ENCODE data around the gene SOSTDC1.
"Not testable (repeated sequence)": the region's sequence is repeated elsewhere in the genome, so short reads cannot be mapped to it uniquely, and the experiment has no call there.

The SOSTDC1 gene

DNA sequence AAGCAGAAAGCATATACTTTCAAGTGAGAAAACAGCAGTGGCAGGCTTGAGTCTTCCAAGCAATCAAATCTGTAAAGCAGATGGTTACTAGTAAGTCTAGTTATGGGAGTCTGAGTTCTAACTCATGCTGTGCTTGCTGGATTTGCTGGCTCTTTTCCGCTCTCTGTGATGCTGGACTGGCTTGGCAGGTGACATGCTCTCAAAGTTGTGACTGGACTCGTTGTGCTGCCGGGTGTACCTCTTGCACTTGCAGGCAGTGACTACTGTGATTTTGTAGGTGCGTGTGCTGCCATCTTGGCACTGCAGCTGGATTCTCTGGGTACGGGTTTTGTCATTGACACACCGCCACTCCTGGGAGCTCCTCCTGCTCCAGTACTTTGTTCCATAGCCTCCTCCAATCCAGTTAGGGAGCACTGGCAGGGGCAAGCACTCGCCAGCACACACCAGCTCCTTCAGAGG lies 3.1 kb downstream of the SOSTDC1 start:
- DNase-seq (ENCODE audit: low read depth), result no peak

DNA sequence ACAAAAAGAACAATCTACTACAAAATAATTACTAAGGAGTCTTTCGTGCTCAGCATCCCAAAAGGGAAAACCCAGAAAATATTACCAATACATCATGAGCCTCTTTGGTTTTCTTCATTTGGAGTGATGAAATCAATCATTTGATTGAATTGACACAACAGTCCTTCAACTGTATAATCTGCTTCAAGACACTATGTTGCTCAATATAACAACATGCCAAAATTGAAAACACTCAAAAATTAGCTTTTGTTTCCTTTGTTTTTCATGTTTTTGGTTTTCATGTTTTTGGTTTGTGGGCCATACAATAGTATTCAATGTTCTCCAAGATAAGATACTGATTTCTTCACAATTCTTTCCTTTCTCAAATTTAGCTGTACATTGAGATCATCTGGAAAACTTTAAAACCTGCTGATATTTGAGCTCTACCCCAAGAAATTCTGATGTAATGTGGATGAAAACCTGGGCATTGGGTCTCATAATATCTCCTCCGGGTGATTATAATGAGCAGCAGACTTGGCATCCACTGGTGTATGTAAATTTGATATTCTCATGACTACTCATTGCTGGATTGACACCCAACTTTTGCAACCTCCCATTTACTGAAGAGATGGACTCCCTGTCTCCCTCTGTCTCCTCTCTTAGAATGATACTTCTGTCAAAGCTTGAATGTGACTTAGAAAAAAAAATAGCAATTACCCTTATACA lies 4.6 kb downstream of the SOSTDC1 start:
- no peak for DNase-seq (ENCODE audit: low read depth)

DNA sequence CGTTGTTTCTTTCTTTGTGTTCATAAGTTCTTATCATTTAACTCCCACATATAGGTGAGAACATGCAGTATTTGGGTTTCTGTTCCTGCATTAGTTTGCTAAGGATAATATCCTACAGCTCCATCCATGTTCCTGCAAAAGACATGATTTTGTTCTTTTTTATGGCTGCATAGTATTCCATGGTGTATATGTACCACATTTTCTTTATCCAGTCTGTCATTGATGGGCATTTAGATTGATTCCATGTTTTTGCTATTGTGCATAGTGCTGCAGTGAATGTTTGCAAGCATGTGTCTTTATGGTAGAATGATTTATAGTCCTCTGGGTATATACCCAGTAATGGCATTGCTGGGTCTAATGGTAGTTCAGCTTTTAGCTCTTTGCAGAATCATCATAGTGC lies 9.2 kb downstream of the SOSTDC1 start:
- DNase-seq (ENCODE audit: low read depth), result not testable (repeated sequence)

DNA sequence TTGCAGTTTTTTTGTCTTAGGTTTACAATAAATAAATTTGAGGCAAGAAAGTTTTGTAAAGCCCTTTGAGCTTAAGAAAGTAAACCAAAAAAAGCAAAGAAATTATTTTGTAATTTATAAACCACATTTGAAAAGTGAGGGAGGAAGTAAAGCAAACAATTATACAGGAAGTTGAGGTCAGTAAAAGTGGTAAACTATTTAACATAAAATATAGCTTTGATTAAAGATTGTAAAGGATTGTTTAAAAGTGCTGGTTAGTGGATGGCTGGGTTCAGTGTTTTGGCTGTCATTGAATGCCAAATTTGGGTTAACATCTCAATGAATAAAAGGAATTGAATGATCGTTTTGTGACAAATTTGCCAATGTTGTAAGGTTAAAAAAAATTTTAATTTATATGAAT lies 9.9 kb downstream of the SOSTDC1 start:
- DNase-seq (ENCODE audit: low read depth), result no peak

DNA sequence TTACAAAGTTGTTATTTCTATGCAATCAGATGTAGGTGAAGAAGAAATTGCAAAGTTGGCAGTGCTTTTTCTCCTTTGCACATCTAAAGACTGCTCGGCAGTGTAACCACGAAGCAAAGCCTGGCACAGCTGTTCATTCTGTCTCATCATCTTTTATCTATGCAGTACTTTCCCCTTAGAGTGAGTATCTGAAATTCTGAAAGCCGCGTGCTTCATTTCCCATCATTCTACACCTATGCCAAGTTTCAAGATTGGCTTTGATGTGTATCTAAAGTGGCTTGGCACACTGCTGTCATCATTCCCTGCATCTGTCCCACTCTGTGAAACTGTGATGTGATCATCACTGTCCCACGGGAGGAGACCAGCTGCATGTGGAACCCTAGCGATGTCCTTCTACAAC lies 15.2 kb downstream of the SOSTDC1 start:
- DNase-seq (ENCODE audit: low read depth), result no peak

DNA sequence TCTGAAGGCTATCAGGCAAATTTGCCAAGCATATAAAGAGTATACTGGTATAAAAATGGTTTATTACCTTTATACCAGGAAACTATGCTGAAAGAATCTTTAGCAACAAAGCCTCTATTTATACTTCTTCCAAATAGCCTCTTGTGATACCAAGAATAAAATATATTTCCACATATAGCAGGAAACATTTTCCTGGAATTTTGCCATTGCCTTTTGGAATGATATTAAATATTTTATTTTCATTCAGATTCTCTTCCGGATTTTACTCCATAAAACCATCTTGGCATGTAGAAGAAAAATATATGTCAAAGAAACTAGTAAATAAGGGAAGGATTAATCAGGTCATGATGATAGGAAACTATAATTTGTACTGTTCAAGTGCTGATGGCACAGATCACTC lies 17.7 kb downstream of the SOSTDC1 start:
- no peak for DNase-seq (ENCODE audit: low read depth)

DNA sequence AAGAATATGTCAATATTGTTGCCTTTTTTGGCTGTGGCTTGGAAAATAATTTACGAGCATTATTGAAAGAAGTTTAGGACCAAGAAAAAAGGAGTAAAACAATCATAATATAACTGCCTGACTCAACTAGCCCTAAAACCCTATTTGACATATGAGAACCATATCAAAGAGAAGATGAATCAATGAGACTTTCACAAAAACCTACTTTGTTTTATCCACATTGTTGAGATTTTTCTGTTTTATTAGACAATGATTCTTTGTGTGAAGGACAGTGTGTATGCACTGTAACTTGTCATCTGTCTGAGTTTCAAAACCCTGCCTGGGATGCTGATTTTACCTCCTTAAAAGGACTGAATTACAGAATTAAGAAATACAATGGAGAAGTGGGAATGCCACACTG lies 19.0 kb downstream of the SOSTDC1 start:
- DNase-seq (ENCODE audit: low read depth), result no peak

DNA sequence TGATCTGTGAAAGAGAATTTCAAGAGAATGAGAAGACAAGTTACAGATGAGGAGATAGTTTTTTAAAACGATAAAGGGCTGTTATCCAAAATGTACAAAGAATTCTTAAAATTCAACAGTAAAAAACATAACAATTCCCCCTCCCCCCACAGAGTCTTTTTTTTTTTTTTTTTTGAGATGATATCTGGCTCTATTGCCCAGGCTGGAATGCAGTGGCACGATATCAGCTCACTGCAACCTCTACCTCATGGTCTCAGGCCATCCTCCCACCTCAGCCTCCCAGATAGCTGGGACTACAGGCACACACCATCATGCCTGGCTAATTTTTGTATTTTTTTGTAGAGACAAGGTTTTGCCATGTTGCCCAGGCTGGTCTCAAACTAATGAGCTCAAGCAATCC lies 21.7 kb downstream of the SOSTDC1 start:
- DNase-seq (ENCODE audit: low read depth), result not testable (repeated sequence)

DNA sequence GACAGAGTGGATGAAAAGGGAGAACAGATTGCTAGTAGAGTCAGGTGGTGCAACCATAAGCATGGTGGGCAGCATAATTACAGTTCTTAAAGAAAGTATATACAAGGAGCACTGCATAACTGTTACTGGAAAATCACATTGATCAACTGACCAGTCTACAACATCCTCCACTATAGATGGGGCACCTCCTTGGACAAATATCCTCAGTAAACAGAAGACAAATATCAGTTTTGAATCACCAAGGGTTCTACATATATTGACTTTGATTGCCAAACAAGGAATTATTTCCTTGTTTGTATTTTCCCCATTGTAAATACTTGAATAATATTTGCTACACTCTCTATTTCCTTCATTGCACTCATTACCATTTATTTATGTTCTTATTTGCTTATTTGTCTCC lies 26.6 kb downstream of the SOSTDC1 start:
- no peak for DNase-seq (ENCODE audit: low read depth)

DNA sequence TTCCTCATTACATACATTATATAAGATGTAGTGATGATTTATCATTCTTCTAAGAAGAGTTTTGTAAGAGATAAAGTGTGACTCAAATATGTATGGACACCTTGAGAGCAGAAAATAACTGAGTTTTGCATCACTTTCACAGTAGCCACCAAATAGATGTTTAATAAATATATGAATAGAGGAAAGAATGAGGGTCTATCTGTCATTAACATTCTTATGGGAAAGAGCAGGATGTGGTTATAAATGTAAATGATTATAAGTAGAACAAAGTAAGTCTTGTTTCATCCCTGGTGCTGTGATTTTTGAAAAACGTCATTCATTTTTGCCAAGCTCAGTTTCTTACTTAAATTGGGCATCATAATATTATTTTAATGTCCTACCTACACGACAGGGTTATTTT lies 29.2 kb downstream of the SOSTDC1 start:
- DNase-seq (ENCODE audit: low read depth), result no peak

DNA sequence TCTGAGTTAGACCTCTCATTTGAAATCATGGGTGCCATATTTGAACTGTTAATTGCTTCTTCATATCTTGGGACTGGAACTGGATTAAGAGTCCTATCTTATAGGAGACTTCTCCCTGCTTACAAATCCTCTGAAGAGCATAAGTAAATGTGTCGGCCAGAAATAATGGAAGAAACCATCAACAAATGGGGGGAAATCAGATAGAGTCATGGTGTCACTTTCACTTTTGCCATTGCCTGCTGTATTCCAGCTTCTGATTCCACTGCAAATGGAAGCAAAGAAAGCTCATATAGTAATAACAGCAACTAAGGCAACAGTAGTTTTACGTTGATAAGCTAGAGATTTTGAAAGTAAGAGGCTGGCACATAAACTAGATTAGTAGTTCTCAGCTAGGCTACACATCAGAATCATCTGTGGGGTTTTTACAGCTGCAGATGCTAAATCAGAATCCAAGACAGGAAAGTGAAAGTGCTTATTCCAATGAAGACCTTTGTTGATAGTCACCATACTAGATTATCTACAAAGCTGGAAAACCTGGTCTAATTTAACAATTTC lies 31.9 kb downstream of the SOSTDC1 start:
- no peak for DNase-seq (ENCODE audit: low read depth)

DNA sequence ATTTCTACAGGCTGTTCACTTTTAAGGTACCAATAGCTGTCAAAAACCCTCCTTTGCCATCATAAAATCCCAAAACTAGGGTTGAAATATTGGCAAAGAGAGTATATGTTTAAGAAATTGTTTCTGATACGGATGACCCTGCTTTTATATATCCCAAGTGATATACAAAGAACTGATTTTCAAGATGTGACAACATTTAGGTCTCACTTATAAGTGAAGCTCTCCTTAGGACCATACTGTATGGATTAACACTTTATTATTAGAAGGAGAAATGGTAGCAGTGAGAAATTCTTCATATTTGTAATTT lies 33.2 kb downstream of the SOSTDC1 start:
- no peak for DNase-seq (ENCODE audit: low read depth)

DNA sequence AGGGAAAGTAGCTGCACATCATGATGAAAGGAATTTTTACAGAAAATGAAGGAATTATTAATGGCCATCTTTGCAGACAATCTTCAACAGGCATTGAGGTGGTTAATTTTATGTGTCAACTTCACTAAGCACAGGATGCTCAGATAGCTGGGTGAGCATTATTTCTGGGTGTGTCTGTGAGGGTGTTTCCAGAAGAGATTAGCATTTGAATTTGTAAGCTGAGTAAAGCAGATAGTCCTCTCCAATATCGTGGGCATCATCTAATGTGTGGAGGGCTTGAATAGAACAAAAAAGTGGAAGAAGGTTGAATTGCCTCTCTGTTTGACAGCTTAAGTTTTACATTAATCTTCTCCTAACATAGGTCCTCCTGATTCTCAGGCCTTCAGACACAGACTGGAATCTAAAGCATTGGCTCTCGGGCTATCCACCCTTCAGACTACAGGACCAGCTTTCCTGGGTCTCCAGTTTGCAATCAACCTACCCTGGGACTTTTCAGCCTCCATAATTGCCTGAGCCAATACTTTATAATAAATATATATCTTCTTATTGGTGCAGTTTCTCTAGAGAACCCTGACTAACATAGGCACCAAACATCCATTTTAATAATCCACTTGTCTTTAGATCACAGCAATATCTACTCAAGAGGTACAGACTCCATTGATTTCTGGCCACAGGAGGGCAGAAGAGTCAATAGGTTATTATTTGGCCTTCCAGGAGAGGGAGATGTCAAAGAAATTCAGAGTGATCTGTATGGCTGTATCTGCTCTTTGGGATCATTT lies 33.7 kb downstream of the SOSTDC1 start:
- no peak for DNase-seq (ENCODE audit: low read depth)

DNA sequence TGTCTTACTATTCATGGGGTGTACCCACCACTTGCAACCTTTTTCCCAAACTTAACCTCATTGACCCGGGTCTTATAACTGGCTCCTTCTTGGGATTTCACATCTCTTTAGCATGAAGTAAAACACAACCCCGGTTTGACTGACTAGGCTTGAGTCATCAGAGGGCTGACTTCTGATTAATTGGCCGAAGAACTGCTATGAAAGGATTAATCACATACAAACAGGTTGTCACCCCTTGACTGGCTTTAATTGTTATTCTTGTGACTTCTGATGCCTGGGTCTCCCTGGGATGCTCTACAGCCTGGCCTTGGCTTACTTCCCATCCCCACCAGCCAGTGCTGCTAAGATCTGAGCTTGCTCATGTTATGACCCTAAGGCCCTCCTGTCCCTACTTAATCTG lies 35.4 kb downstream of the SOSTDC1 start:
- no peak for DNase-seq (ENCODE audit: low read depth)

DNA sequence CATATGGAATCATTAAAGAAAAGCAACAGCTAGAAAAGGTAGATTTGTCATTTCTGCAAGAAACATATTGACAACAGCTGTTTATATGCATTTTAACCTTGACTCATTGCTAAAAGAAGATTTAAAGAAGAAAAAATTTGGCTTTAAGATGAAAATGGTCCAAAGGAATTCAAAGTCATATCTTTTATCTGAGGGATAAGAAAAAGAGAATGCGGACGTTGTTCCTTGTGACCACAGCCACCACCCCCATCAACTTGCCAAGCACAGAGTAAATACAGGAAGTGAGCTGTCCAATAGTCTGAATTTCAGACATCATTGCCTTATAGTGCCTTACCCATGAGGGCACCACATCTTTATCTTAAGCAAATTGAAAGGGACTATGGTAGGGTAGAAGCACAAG lies 36.9 kb downstream of the SOSTDC1 start:
- no peak for DNase-seq (ENCODE audit: low read depth)

DNA sequence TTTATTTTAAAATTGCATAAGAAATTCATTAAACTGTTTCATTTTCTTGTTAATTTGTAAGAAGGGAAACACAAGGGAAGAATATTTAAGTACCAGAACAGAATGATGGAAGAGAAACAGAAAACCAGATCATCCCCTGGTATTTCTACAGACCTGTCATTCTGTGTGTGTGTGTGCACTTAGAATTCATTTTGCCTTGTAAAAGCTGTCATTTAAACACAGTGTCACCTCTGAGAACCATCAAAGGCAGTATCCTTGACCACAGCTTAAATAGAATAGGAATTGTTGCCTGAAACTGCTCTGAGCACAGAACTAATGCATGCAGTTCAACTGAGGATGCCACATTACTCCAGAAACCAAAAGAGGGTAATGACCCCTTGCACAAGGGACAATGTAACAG lies 37.4 kb downstream of the SOSTDC1 start:
- DNase-seq (ENCODE audit: low read depth), result no peak

DNA sequence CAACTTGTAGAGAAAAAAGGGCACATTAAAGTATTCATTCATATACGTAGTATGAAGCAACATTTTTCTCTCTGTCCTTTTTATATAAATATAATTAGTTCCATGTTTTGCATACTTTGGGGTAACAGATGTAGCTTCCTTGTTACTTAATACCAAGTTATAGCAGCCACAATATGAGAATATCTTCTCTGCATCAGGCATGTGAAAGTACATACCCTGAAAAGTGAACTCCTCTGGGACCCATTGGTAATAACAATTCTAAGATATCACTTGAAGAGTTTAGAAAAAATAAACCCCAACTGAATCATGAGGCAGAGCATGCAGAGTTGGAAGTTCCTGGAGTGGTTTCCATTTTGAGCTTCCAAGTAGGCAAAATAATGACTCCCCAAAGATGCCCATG lies 41.8 kb downstream of the SOSTDC1 start:
- DNase-seq (ENCODE audit: low read depth), result no peak

DNA sequence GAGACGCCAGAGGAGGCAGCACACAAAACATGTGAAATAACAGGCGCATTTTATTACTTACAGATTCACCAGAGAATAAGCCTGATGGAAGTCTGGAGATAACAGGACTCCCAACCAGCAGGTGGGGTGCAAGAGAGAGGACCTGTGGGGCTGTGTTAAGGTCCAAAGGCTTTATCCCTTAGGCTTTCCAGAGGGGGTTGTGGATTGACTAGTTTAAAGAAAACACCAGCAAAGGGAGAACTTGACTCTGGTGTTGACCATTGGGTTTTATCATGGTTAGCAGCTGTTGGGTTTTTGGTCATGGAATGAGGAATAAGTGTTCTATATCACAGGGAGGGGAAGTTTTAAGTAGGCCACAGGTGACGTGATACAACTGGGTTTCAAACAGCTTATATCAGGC lies 42.6 kb downstream of the SOSTDC1 start:
- no peak for DNase-seq (ENCODE audit: low read depth)

DNA sequence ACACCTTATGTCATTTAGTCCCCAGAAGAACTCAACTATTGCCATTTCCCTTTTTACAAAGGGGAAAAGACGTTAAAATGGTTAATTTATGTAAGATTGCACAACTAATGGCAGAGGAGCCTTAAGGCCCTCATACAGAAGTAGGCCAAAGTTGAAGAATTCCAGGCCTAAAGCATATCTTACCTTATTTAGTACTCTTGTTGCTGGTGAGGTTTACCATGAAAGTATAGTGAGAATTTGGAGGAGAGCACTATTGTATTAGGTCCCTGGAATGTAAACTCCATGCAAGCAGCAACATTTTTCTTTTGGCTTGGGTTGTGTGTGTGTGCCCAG lies 43.5 kb downstream of the SOSTDC1 start:
- no peak for DNase-seq (ENCODE audit: low read depth)

DNA sequence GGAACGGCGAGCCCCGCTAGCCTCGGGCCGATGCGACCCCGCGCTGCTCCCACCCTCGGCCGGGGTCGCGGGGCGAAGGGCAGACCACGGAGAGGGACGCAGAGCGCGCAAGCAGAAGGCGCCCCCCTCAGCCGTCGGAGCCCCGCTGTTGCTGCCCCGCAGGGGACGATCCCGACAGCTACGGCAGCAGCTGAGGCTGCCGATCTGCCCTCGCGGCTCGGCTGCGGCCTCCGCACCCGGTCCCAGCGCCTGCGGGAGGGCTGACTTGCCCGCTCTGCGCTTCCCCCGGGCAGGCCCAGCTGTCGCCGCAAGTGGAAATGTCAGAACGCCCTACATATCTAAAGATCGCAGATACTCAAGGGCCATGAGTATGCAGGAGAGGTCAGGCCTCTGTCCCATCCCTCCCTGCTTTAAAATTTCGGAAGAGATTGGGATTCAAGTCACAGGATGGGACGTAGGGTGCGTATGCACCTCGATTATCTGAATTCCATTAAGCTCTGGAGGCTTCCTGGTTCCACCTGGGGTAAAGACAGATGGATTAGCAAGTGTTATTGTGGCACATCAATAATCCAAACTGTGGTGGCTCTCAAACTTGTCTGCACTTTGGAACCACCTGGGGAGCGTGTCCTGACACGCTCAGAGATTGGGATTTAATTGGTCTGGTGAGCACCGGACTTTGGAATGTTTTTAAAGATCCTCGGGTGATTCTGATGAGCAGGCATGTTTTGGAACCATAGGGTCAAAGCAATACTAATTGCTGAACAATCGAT lies 44.0 kb downstream of the SOSTDC1 start, which contains the start of gene CRPPA:
CRPPA (minus strand) TSS at position 206 of the 770 bp plus-strand sequence. CDS start 216 bp downstream, outside the sequence.
- no peak for DNase-seq (ENCODE audit: low read depth)

DNA sequence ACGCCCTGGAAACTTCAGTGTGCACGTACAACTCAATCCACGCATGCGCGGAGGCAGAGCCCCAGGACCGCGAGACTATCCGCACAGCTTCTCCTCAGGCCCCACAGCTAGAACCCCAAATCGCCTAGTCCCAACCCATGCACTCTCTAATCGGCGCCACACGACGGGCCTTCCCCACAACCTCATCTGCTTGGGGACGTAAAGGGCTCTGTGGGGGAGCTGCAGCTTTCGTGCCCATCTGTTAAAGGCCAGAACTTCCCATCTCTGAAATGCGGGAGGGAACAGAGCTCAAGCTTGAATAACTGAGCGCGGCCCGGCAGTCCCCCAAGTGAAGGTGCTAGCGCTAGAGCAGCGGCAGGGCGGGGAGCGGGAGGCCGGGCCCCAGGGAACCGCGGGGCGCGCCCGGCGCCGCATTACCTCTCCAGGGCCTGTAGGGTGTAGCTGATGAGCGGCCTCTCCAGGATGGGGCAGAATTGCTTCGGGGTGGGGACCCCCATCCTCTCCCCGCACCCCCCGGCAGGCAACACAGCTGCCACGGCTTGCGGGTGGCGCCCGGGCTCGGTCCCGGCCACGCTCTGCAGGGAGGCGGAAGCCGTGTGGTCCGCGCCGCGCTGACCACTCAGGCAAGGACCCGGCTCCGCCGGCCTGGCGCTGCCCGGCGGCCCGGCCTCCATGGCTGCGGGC lies 44.7 kb downstream of the SOSTDC1 start:
- DNase-seq (ENCODE audit: low read depth), result peak; percentile 70

DNA sequence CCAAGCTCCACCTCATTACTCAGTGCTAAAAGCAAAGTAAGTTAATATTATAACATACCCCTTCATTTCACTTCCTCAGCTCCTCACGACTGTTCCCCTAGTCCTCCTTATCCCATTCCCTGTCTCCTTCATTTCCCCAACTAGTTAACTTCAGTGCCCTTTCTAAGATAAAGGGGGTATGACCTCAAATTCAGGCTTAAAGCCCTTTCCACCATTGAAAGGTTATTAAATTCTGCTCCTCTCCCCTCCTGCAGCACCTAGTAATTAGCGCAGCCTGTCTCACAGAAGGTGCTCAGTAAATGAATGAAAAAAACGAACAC lies 45.2 kb downstream of the SOSTDC1 start:
- DNase-seq (ENCODE audit: low read depth), result no peak
